ENCODE data around the gene MYO5A.

The MYO5A gene

DNA sequence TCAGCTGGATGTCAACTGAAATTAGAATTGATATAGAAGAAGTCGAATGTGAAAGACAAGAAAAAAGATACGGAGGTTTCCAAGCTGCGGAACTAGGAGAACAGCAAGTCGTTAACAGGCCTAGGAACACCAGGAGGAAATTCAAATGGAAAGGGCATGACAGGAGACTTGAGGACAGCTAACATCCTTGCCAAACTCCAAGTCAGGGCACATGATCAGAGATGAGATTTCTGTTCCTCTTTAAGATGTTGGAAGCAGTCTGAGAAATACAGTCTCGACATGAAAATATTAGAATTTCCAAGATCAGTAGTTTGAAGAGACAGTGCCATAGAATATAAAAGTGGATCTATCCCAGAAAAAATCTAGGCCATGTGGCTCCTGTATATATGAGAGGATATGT lies 5.0 kb downstream of the MYO5A start:
- no peak for DNase-seq (ENCODE audit: low spot score)
- TF ChIP-seq, protein P1, sequence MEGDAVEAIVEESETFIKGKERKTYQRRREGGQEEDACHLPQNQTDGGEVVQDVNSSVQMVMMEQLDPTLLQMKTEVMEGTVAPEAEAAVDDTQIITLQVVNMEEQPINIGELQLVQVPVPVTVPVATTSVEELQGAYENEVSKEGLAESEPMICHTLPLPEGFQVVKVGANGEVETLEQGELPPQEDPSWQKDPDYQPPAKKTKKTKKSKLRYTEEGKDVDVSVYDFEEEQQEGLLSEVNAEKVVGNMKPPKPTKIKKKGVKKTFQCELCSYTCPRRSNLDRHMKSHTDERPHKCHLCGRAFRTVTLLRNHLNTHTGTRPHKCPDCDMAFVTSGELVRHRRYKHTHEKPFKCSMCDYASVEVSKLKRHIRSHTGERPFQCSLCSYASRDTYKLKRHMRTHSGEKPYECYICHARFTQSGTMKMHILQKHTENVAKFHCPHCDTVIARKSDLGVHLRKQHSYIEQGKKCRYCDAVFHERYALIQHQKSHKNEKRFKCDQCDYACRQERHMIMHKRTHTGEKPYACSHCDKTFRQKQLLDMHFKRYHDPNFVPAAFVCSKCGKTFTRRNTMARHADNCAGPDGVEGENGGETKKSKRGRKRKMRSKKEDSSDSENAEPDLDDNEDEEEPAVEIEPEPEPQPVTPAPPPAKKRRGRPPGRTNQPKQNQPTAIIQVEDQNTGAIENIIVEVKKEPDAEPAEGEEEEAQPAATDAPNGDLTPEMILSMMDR (IDR thresholded peaks at IDR 0.05; ENCODE audit: extremely low read depth, missing control alignments) = no peak

DNA sequence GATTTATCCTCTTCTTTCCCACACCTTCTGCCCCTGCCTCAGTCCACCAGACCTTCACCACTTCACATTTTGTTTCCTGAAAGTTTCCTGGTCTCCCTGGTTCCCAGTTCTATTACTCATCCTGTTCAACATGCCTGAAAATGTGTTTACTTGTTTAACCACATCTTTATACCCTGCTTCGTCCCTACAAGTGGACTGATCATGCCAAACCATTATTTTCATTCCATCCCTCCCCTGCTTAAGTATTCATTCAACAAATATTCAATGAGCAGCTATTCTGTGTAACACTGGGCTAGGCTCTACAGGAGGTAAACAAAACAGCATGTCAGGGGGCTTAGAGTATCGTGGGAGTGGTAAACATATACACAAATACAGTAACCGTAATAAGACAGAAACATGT lies 5.5 kb downstream of the MYO5A start:
- TF ChIP-seq, protein P1 (IDR thresholded peaks at IDR 0.05; ENCODE audit: extremely low read depth, missing control alignments) = no peak
- DNase-seq (ENCODE audit: low spot score) = no peak

DNA sequence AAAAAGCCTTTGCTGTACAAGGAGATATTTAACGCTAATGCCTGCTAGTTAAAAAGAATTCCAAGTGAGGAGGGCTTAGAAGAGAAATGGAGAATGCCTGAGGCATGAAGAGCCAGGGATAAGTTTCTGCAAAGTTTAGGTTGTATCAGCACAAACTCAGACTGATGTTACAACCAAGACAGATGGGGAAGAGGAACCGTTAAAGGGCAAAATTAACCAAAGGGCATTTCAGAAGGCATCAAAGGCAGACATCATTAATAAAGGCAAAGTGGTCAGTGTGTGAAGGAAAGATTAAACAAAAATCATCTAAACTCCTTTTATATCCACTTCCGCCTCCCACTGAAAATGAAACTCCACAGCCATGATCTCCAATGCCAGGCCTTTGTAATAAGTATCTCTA lies 7.0 kb downstream of the MYO5A start:
- DNase-seq (ENCODE audit: low spot score) = no peak
- TF ChIP-seq, protein P1 (IDR thresholded peaks at IDR 0.05; ENCODE audit: extremely low read depth, missing control alignments) = no peak

DNA sequence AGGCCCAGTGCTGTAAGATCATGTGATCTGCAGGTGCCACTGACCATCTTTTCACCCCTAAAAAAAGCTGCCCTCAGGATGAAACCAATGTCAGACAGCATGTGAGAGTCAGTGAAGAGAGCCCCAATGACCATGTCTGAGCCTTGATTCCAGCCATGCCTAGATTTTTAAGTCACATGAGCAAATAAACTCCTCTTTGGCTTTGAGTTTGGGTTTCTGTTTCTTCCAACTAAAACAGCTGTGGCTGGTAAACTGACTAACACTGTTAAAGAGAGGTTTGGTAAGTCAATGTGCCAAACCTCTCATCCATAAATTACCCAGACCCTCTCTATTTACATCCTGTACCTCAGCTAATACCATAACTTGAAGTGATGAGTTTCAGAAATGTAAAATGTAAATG lies 8.3 kb downstream of the MYO5A start:
- no peak for DNase-seq (ENCODE audit: low spot score)
- TF ChIP-seq, protein P1 (IDR thresholded peaks at IDR 0.05; ENCODE audit: extremely low read depth, missing control alignments) = no peak

DNA sequence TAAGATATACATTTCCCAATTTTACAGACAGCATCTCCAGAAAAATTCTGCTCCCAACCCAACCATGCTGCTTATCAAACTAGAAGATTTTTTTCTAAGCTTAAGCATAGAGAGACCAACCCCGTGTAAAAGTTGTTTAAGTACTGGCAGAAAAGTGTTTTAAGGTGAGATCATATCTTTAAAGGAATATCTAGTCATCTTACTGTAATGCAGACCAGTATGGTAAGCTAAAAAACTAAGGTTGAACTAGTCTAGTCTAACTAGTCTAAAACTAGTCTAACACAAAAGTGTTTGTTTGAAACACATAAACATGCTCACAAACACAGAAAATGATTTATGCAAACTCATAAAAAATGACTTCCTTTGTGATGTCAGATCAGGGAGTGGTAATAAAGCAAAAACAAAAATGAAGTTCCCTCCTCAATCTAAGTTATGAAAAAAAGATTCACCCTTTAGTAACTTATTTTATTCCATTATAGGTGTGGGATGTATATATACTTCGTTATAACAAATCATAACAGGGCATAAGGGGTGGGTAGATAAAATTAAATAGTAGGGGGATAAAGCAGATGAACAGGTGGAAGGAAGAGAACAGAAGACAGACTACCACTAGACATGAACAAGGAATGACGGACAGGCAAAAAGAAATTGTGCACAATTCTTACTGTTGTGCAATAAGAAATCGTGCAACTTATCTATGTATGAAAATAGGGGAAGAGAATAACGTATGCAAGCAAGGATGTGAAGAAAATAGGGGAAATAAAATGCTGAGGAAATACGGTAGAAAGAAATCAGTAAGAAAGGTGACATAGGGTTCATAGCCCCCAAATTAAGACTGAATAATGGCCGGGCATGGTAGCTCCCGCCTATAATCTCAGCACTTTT lies 10.0 kb downstream of the MYO5A start:
- no peak for DNase-seq (ENCODE audit: low spot score)
- TF ChIP-seq, protein P1 (IDR thresholded peaks at IDR 0.05; ENCODE audit: extremely low read depth, missing control alignments) = no peak

DNA sequence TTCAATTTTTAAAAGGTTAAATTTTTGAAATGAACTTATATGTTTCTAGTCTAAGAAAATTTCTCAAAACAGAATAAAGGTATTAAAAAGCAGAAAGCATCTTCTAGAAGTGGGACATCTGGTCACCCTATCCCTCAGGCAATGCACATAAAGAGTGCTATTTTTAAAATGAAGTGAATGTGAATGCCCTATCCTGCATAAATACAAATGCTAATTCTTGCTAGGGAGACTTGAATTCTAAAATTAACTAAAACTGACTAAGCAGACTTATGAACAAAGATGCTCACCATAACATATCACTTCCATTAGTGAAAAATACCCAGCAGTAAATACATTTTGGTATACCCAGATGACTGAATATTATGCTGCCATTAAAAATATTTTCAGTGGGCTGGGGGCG lies 11.7 kb downstream of the MYO5A start:
- no peak for DNase-seq (ENCODE audit: low spot score)
- TF ChIP-seq, protein P1 (IDR thresholded peaks at IDR 0.05; ENCODE audit: extremely low read depth, missing control alignments) = no peak

DNA sequence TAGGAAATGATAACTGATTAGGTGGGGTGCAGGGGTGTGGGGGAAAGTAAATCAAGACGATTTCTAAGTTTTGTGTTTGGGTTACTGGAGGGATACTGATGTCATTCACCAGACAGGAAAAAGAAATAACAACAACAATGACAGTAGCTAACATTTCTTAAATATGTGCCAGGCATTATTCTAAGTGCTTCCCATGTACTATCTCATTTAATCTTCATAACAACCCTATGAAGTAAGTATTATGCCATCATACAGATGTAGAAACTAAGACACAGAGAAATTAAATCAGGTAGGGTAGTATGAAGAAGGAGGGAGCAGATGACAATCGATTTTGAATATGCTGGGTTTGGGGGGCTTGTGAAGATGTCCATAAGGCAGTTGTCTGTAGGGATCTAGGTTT lies 13.3 kb downstream of the MYO5A start:
- DNase-seq (ENCODE audit: low spot score) = no peak

More for the DNA sequence above, 13.3 kb downstream of the MYO5A start:
- TF ChIP-seq, protein P1 (IDR thresholded peaks at IDR 0.05; ENCODE audit: extremely low read depth, missing control alignments) = no peak

All from GM20000 (cell line).